K562 (cell line): Measurements from ENCODE around the gene NCAPG2. TPM values are rescaled to one million over a fixed set of nuclear protein-coding genes. Genes with fewer than 3 reads are reported as not detected.

Experiments
- ATAC-seq: fragments of 200-7000 bp; cut with Tn5 transposase; 3 replicates; pipeline ENCODE4 v1.9.1; 2020; ENCODE audit warnings: moderate library complexity
- BruUV-seq: library from RNA; stranded (reverse); fragments of 400-500 nt; replicated peaks from 2 replicates; lab custom pipeline; 2021; lab: Mats Ljungman, UMichigan
- CTCF ChIA-PET: fragments of 300-600 bp; formaldehyde crosslinking; extraction: SDS; loops from one replicate; lab custom pipeline; 2021; ENCODE audit warnings: low intra/inter-chr PET ratio; lab: Yijun Ruan, JAX
- POLR2A ChIA-PET: fragments of 300-600, 350-650 bp; sonication (Branson Sonifier 250); formaldehyde crosslinking; extraction: SDS; loops from one replicate; lab custom pipeline; 2021; ENCODE audit warnings: antibody characterized with exemption, inconsistent platforms; lab: Yijun Ruan, JAX
- DNase-seq, 4 experiments: peaks; one replicate each; pipeline versions ENCODE4 v3.0.0 to v3.0.0-alpha.2; 2011 to 2018; ENCODE audit warnings: low spot score in 3 of 4, mixed read lengths in 3 of 4; ENCODE audit errors: extremely low read depth in 1 of 4
- FAIRE-seq: peaks from 2 replicates; lab custom pipeline; 2011; peaks lifted over from hg19 to GRCh38; lab: Jason Lieb, UNC
- H2AFZ ChIP-seq: 2 replicates; pipeline ENCODE4 v1.6.0; 2011; ENCODE audit warnings: low read depth, low read length, control low read depth, inconsistent platforms
- H3K27ac ChIP-seq: fragments of 200-600 bp; 3 replicates; pipeline ENCODE4 v1.8.0; 2011; ENCODE audit warnings: low read depth, mild to moderate bottlenecking, control low read depth, inconsistent platforms, low read length, moderate library complexity, mixed read lengths; ENCODE audit errors: extremely low read depth
- H3K27me3 ChIP-seq, 2 experiments: fragments of 300-600 bp in 1 of 2; 2 replicates in 1 of 2; 3 replicates in 1 of 2; pipeline versions ENCODE4 v1.6.0 to v1.8.0; 2011; ENCODE audit warnings: inconsistent platforms in 2 of 2, low read length in 2 of 2, mild to moderate bottlenecking in 1 of 2, mixed read lengths in 1 of 2, moderate library complexity in 1 of 2; ENCODE audit not compliant: control insufficient read depth in 2 of 2, insufficient read depth in 2 of 2
- H3K36me3 ChIP-seq: fragments of 300-600 bp; 3 replicates; pipeline ENCODE4 v1.8.0; 2011; ENCODE audit warnings: mild to moderate bottlenecking, low read length, inconsistent platforms; ENCODE audit not compliant: control insufficient read depth, insufficient read depth
- H3K4me1 ChIP-seq, 2 experiments: fragments of 200-600 bp in 1 of 2; replicated peaks in 1 of 2; 2 replicates in 1 of 2; 3 replicates in 1 of 2; pipeline versions ENCODE4 v1.5.1 to v1.8.0; 2011; ENCODE audit warnings: inconsistent platforms in 2 of 2, low read length in 2 of 2, mild to moderate bottlenecking in 1 of 2, mixed read lengths in 1 of 2, moderate library complexity in 1 of 2; ENCODE audit not compliant: control insufficient read depth in 2 of 2, insufficient read depth in 2 of 2
- H3K4me2 ChIP-seq: 2 replicates; pipeline ENCODE4 v1.6.1; 2011; ENCODE audit warnings: low read length, control low read depth, inconsistent platforms, mixed read lengths; ENCODE audit not compliant: insufficient read depth
- H3K4me3 ChIP-seq: fragments of 200-600 bp; sonication (generic), shearing (Covaris generic); 2 replicates; pipeline ENCODE4 v1.5.1; 2016; ENCODE audit warnings: control low read depth, inconsistent platforms
- H3K79me2 ChIP-seq: fragments of 200-600 bp; 3 replicates; pipeline ENCODE4 v1.8.0; 2011; ENCODE audit warnings: low read length, inconsistent platforms; ENCODE audit not compliant: control insufficient read depth, insufficient read depth
- H3K9ac ChIP-seq, 2 experiments: 2 replicates each; pipeline versions ENCODE4 v1.6.0 to v1.6.1; 2011; ENCODE audit warnings: low read depth in 2 of 2, low read length in 2 of 2, control low read depth in 1 of 2, inconsistent platforms in 1 of 2, mild to moderate bottlenecking in 1 of 2, mixed read lengths in 1 of 2; ENCODE audit not compliant: insufficient read depth in 1 of 2
- H3K9me1 ChIP-seq: one replicate; pipeline ENCODE4 v1.6.0; 2011; ENCODE audit warnings: inconsistent platforms, mild to moderate bottlenecking, low read length, moderate library complexity; ENCODE audit not compliant: control insufficient read depth, insufficient read depth
- H3K9me3 ChIP-seq: replicated peaks from 2 replicates; pipeline ENCODE4 v1.5.1; 2011; ENCODE audit warnings: low read depth, low read length, inconsistent platforms; ENCODE audit not compliant: control insufficient read depth, insufficient read depth
- H4K20me1 ChIP-seq: replicated peaks from 2 replicates; pipeline ENCODE4 v1.6.1; 2011; ENCODE audit warnings: low read length, inconsistent platforms, mixed read lengths; ENCODE audit not compliant: control insufficient read depth, insufficient read depth
- ARID1B ChIP-seq: fragments of 450-650 bp; IDR thresholded peaks from 2 replicates; pipeline ENCODE4 v1.6.1; 2016; ENCODE audit warnings: antibody characterized with exemption, mild to moderate bottlenecking, inconsistent platforms
- CBFA2T2 ChIP-seq: fragments of 450-650 bp; conservative IDR thresholded peaks from 2 replicates; pipeline ENCODE4 v1.6.1; 2017; ENCODE audit warnings: mild to moderate bottlenecking
- CBFA2T3 ChIP-seq: fragments of 450-650 bp; IDR thresholded peaks from 2 replicates; pipeline ENCODE4 v1.6.1; 2017
- CXXC5 ChIP-seq: fragments of 250-450 bp; sonication (Bioruptor Pico); IDR thresholded peaks from 2 replicates; pipeline ENCODE4 v1.8.0; 2022; ENCODE audit warnings: inconsistent platforms, mild to moderate bottlenecking, moderate library complexity
- NFE2 ChIP-seq: IDR thresholded peaks from 2 replicates; pipeline ENCODE4 v1.6.1; 2014; ENCODE audit warnings: antibody characterized with exemption, low read depth
- POLR2AphosphoS5 ChIP-seq: IDR thresholded peaks from 2 replicates; pipeline ENCODE4 v1.6.1; 2011; ENCODE audit warnings: mild to moderate bottlenecking, low read depth, low read length, moderate library complexity; ENCODE audit not compliant: control insufficient read depth, insufficient read depth
- TAL1 ChIP-seq: fragments of 450-650 bp; IDR thresholded peaks from 2 replicates; pipeline ENCODE4 v1.6.1; 2016; ENCODE audit warnings: mild to moderate bottlenecking
- TBL1XR1 ChIP-seq, 2 experiments: IDR thresholded peaks; 2 replicates each; pipeline ENCODE4 v1.6.1; 2012; ENCODE audit warnings: improper control_type of control experiment in 2 of 2, low read length in 2 of 2, mild to moderate bottlenecking in 1 of 2
- TCF3 ChIP-seq: sonication (generic); formaldehyde crosslinking; IDR thresholded peaks from 2 replicates; pipeline ENCODE4 v1.4.0; 2020; ENCODE audit warnings: mild to moderate bottlenecking, missing genetic modification reagents
- TEAD2 ChIP-seq: fragments of 450-650 bp; IDR thresholded peaks from 2 replicates; pipeline ENCODE4 v1.6.1; 2016; ENCODE audit warnings: missing genetic modification characterization, control low read depth, missing compliant biosample characterization
- ZNF146 ChIP-seq: IDR thresholded peaks from one replicate; pipeline ENCODE4 v1.6.1; 2018; ENCODE audit warnings: missing compliant biosample characterization; ENCODE audit not compliant: unreplicated experiment
- WGBS: fragments of 100-300 bp; shearing (Covaris generic); methylation state at CpG from one replicate; pipeline ENCODE4 v1.1.6; 2016; ENCODE audit warnings: low coverage, mixed read lengths; ENCODE audit not compliant: insufficient coverage; ENCODE audit errors: missing lambda C conversion rate; 5-methylcytosine and 5-hydroxymethylcytosine counted together
- in situ Hi-C: fragments of 300-500 bp; cut with MboI; formaldehyde crosslinking; loops from 4 replicates; pipeline ENCODE4 v1.15.0; 2018; ENCODE audit warnings: inconsistent platforms, mixed read lengths
- intact Hi-C: fragments of 100-400 bp; cut with micrococcal nuclease; formaldehyde crosslinking; loops from 2 replicates; pipeline ENCODE4 v1.14.2; 2022
- polyA plus RNA-seq, 8 experiments: library from polyadenylated mRNA; depleted of rRNA in 4 of 8; stranded (reverse) in 5 of 8; unstranded in 3 of 8; fragments of >200 nt; fragmentation: Nextera tagmentation in 2 of 8; fragmentation: Illumina TruSeq in 1 of 8; extraction: Ambion mirVana in 2 of 8; extraction: Trizol in 1 of 8; gene quantifications; 2 replicates each; pipeline versions ENCODE4 v1.2.1 to v1.2.3, GENCODE V29; 2011 to 2014; ENCODE audit warnings: inconsistent platforms in 1 of 8, missing spikeins in 1 of 8
- total RNA-seq, 7 experiments: library from RNA; depleted of rRNA in 6 of 7; stranded (reverse); fragments of >200 nt in 6 of 7; fragmentation: Illumina TruSeq in 2 of 7; extraction: Trizol in 2 of 7; gene quantifications; 2 replicates each; pipeline versions ENCODE4 v1.2.1 to v1.2.3, GENCODE V29; 2011 to 2021; ENCODE audit warnings: low replicate concordance in 1 of 7
- TF ChIP-seq, protein P1 (sequence below), 2 experiments: fragments of 450-650 bp in 1 of 2; sonication (generic) in 1 of 2; formaldehyde crosslinking in 1 of 2; IDR thresholded peaks in 1 of 2; conservative IDR thresholded peaks in 1 of 2; 2 replicates each; pipeline versions ENCODE4 v1.6.1 to v1.8.1; 2016 to 2023; ENCODE audit warnings: mild to moderate bottlenecking in 2 of 2, moderate library complexity in 2 of 2, inconsistent platforms in 1 of 2, missing genetic modification reagents in 1 of 2
- TF ChIP-seq, protein P2 (sequence below): fragments of 250-450 bp; sonication (Bioruptor Pico); IDR thresholded peaks from 2 replicates; pipeline ENCODE4 v1.8.0; 2022; ENCODE audit warnings: moderate library complexity, mild to moderate bottlenecking, inconsistent platforms
- TF ChIP-seq, protein P3 (sequence below): sonication (generic); formaldehyde crosslinking; IDR thresholded peaks from 2 replicates; pipeline ENCODE4 v1.8.1; 2022; ENCODE audit warnings: missing genetic modification reagents

The NCAPG2 gene
- total and polyA plus RNA-seq, 9 of the 15 experiments (the other 6 are each of a cell fraction or from before 2014, with no cell fraction given), result 21.5 to 127 (median 86.1) TPM

DNA sequence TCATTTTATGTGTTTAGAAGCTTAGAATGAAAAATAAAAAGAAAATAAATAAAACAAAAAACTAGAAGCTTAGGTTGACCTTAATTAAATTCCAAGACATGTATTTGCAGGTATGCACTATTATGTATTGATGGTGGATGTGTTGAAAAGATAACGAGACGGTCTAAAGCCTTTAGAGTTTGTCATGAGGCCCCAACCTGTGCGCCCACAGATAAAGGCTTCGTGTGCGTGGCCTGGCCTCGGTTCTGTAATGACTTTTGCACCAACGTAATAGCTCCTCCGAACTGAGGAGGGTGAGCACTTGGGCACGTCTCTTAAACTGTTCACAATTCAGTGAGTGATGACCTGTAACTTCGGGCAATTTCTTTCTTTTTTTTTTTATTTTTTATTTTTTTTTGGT lies 43.7 kb upstream of the NCAPG2 start:
- H3K9ac ChIP-seq, result no peak overlapping the region
- in situ Hi-C loops, result no loop called here
- peak in 1 of 4 experiments; percentile 43 for DNase-seq
- H3K4me3 ChIP-seq, result no peak overlapping the region
- no peaks in the 10 kb centered on the region for H3K79me2 ChIP-seq
- no peak overlapping the region for H2AFZ ChIP-seq
- H3K9me1 ChIP-seq, result no peaks in the 10 kb centered on the region
- ATAC-seq, result peak; percentile 23; the same call in 2 of the 3 replicates
- CTCF ChIA-PET, result no interaction called here
- FAIRE-seq, result no peak
- TF ChIP-seq NFE2, result no peak
- TF ChIP-seq CBFA2T2, result peak; percentile 53
- TF ChIP-seq ZNF146 (CRISPR knock-in tag), result no peak
- TF ChIP-seq, protein P1, sequence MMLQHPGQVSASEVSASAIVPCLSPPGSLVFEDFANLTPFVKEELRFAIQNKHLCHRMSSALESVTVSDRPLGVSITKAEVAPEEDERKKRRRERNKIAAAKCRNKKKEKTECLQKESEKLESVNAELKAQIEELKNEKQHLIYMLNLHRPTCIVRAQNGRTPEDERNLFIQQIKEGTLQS (IDR thresholded peaks at IDR 0.05), result no peak
- TF ChIP-seq, protein P1 (CRISPR knock-in tag; conservative IDR thresholded peaks at IDR 0.05), result no peak
- TF ChIP-seq ARID1B, result peak; percentile 46; the same call in 1 of the 2 replicates
- peak; percentile 29; the same call in 1 of the 2 replicates for TF ChIP-seq TAL1
- peak; percentile 36; the same call in 1 of the 2 replicates for TF ChIP-seq POLR2AphosphoS5
- no peak for TF ChIP-seq TBL1XR1 (IDR thresholded peaks at IDR 0.05; ENCODE audit: low read length in 2 of 2)
- TF ChIP-seq TCF3 (CRISPR knock-in tag), result peak; percentile 63
- TF ChIP-seq CBFA2T3, result peak; percentile 73
- TF ChIP-seq TEAD2 (tag), result no peak
- TF ChIP-seq, protein P2, sequence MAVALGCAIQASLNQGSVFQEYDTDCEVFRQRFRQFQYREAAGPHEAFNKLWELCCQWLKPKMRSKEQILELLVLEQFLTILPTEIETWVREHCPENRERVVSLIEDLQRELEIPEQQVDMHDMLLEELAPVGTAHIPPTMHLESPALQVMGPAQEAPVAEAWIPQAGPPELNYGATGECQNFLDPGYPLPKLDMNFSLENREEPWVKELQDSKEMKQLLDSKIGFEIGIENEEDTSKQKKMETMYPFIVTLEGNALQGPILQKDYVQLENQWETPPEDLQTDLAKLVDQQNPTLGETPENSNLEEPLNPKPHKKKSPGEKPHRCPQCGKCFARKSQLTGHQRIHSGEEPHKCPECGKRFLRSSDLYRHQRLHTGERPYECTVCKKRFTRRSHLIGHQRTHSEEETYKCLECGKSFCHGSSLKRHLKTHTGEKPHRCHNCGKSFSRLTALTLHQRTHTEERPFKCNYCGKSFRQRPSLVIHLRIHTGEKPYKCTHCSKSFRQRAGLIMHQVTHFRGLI, result no peak
- TF ChIP-seq CXXC5 (CRISPR knock-in tag), result peak; percentile 22; the same call in 1 of the 2 replicates
- TF ChIP-seq, protein P3, sequence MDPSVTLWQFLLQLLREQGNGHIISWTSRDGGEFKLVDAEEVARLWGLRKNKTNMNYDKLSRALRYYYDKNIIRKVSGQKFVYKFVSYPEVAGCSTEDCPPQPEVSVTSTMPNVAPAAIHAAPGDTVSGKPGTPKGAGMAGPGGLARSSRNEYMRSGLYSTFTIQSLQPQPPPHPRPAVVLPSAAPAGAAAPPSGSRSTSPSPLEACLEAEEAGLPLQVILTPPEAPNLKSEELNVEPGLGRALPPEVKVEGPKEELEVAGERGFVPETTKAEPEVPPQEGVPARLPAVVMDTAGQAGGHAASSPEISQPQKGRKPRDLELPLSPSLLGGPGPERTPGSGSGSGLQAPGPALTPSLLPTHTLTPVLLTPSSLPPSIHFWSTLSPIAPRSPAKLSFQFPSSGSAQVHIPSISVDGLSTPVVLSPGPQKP (CRISPR knock-in tag), result no peak
- intact Hi-C loops, result no loop called here
- no peak overlapping the region for H3K27ac ChIP-seq
- H3K9me3 ChIP-seq, result no peaks in the 10 kb centered on the region
- 55% methylated on average over 10 of the region's 10 CpGs for WGBS
- no peaks in the 10 kb centered on the region for H3K27me3 ChIP-seq
- no TSS peak for BruUV-seq
- no peak overlapping the region for H3K4me2 ChIP-seq
- POLR2A ChIA-PET, result interaction anchor here (0.7 to 1.2 kb wide), 4 partner anchors 8 to 46 kb away, joined by 3 to 4 read pairs (median 3); no protein-coding TSS in a partner anchor
- H4K20me1 ChIP-seq, result no peaks in the 10 kb centered on the region
- H3K36me3 ChIP-seq, result peaks cover 65% of the 10 kb centered on the region
- peaks cover 0 to 2% of the 10 kb centered on the region in 2 experiments; a peak in 3 of 5 replicates for H3K4me1 ChIP-seq
